Measurements from ENCODE around the gene MAL. TPM values are rescaled to one million over a fixed set of nuclear protein-coding genes. Genes with fewer than 3 reads are reported as not detected.

MAL gene
- total and polyA plus RNA-seq, 2 experiments from 2014 or later, result 0.24 to 0.31 TPM

DNA sequence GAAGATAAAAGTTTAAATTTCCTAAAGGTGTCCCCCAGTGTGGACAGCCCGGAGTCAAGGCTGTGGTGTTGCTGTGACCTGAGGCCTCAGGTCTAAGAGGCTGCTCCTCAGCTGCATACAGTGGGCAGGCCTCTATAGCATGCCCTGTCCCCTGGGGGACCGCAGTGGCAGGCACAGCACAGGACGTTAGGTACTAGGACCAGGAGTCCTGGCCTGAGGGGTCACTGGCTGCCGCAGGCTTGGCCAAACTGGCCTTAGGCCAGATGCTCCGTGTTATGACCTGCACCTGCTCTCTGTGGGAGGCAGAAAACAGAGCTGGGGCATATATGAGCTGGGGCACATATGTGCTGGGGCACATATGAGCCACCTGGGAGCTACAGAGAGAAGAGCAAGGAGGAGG is 21.2 kb upstream of the MAL start:
- no peak overlapping the region for H3K27ac ChIP-seq (ENCODE audit: low read depth)
- H3K4me3 ChIP-seq, result no peak overlapping the region
- DNase-seq (ENCODE audit: low spot score), result no peak
- no peak for TF ChIP-seq EZH2phosphoT487 (IDR thresholded peaks at IDR 0.05; ENCODE audit: unreplicated experiment)
- TF ChIP-seq, protein P1, sequence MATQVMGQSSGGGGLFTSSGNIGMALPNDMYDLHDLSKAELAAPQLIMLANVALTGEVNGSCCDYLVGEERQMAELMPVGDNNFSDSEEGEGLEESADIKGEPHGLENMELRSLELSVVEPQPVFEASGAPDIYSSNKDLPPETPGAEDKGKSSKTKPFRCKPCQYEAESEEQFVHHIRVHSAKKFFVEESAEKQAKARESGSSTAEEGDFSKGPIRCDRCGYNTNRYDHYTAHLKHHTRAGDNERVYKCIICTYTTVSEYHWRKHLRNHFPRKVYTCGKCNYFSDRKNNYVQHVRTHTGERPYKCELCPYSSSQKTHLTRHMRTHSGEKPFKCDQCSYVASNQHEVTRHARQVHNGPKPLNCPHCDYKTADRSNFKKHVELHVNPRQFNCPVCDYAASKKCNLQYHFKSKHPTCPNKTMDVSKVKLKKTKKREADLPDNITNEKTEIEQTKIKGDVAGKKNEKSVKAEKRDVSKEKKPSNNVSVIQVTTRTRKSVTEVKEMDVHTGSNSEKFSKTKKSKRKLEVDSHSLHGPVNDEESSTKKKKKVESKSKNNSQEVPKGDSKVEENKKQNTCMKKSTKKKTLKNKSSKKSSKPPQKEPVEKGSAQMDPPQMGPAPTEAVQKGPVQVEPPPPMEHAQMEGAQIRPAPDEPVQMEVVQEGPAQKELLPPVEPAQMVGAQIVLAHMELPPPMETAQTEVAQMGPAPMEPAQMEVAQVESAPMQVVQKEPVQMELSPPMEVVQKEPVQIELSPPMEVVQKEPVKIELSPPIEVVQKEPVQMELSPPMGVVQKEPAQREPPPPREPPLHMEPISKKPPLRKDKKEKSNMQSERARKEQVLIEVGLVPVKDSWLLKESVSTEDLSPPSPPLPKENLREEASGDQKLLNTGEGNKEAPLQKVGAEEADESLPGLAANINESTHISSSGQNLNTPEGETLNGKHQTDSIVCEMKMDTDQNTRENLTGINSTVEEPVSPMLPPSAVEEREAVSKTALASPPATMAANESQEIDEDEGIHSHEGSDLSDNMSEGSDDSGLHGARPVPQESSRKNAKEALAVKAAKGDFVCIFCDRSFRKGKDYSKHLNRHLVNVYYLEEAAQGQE (IDR thresholded peaks at IDR 0.05; ENCODE audit: unreplicated experiment), result no peak
- no peak for TF ChIP-seq ZNF331 (CRISPR knock-in tag; IDR thresholded peaks at IDR 0.05; ENCODE audit: low read depth)
- TF ChIP-seq NANOG (IDR thresholded peaks at IDR 0.05; ENCODE audit: borderline replicate concordance), result no peak
- no peak for TF ChIP-seq EZH2 (IDR thresholded peaks at IDR 0.05; ENCODE audit: low read depth, unreplicated experiment)
- no peak for TF ChIP-seq STAT1 (IDR thresholded peaks at IDR 0.05; ENCODE audit: unreplicated experiment)
- TF ChIP-seq, protein P2, sequence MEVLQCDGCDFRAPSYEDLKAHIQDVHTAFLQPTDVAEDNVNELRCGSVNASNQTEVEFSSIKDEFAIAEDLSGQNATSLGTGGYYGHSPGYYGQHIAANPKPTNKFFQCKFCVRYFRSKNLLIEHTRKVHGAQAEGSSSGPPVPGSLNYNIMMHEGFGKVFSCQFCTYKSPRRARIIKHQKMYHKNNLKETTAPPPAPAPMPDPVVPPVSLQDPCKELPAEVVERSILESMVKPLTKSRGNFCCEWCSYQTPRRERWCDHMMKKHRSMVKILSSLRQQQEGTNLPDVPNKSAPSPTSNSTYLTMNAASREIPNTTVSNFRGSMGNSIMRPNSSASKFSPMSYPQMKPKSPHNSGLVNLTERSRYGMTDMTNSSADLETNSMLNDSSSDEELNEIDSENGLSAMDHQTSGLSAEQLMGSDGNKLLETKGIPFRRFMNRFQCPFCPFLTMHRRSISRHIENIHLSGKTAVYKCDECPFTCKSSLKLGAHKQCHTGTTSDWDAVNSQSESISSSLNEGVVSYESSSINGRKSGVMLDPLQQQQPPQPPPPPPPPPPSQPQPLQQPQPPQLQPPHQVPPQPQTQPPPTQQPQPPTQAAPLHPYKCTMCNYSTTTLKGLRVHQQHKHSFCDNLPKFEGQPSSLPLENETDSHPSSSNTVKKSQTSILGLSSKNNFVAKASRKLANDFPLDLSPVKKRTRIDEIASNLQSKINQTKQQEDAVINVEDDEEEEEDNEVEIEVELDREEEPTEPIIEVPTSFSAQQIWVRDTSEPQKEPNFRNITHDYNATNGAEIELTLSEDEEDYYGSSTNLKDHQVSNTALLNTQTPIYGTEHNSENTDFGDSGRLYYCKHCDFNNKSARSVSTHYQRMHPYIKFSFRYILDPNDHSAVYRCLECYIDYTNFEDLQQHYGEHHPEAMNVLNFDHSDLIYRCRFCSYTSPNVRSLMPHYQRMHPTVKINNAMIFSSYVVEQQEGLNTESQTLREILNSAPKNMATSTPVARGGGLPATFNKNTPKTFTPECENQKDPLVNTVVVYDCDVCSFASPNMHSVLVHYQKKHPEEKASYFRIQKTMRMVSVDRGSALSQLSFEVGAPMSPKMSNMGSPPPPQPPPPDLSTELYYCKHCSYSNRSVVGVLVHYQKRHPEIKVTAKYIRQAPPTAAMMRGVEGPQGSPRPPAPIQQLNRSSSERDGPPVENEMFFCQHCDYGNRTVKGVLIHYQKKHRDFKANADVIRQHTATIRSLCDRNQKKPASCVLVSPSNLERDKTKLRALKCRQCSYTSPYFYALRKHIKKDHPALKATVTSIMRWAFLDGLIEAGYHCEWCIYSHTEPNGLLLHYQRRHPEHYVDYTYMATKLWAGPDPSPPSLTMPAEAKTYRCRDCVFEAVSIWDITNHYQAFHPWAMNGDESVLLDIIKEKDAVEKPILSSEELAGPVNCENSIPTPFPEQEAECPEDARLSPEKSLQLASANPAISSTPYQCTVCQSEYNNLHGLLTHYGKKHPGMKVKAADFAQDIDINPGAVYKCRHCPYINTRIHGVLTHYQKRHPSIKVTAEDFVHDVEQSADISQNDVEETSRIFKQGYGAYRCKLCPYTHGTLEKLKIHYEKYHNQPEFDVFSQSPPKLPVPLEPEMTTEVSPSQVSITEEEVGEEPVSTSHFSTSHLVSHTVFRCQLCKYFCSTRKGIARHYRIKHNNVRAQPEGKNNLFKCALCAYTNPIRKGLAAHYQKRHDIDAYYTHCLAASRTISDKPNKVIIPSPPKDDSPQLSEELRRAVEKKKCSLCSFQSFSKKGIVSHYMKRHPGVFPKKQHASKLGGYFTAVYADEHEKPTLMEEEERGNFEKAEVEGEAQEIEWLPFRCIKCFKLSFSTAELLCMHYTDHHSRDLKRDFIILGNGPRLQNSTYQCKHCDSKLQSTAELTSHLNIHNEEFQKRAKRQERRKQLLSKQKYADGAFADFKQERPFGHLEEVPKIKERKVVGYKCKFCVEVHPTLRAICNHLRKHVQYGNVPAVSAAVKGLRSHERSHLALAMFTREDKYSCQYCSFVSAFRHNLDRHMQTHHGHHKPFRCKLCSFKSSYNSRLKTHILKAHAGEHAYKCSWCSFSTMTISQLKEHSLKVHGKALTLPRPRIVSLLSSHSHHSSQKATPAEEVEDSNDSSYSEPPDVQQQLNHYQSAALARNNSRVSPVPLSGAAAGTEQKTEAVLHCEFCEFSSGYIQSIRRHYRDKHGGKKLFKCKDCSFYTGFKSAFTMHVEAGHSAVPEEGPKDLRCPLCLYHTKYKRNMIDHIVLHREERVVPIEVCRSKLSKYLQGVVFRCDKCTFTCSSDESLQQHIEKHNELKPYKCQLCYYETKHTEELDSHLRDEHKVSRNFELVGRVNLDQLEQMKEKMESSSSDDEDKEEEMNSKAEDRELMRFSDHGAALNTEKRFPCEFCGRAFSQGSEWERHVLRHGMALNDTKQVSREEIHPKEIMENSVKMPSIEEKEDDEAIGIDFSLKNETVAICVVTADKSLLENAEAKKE (CRISPR knock-in tag; IDR thresholded peaks at IDR 0.05), result no peak
- TF ChIP-seq JUNB (IDR thresholded peaks at IDR 0.05; ENCODE audit: unreplicated experiment), result no peak
- TF ChIP-seq, protein P3, sequence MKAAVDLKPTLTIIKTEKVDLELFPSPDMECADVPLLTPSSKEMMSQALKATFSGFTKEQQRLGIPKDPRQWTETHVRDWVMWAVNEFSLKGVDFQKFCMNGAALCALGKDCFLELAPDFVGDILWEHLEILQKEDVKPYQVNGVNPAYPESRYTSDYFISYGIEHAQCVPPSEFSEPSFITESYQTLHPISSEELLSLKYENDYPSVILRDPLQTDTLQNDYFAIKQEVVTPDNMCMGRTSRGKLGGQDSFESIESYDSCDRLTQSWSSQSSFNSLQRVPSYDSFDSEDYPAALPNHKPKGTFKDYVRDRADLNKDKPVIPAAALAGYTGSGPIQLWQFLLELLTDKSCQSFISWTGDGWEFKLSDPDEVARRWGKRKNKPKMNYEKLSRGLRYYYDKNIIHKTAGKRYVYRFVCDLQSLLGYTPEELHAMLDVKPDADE (IDR thresholded peaks at IDR 0.05), result no peak
- TF ChIP-seq CREB1 (CRISPR knock-in tag; IDR thresholded peaks at IDR 0.05; ENCODE audit: low read depth), result no peak
- H2AFZ ChIP-seq, result peak overlapping the region; percentile 91; the same call in 1 of the 2 replicates
- Mint-ChIP-seq H3K4me1 (peaks cover 30% of the 10 kb centered on the region), H3K36me3 (ENCODE audit: low read depth) (no peaks in the 10 kb centered on the region), H3K4me3 (no peak overlapping the region), H3K27me3 (ENCODE audit: insufficient read depth, low read depth, poor library complexity) (peaks cover 5% of the 10 kb centered on the region), H3K9me3 (no peaks in the 10 kb centered on the region), H3K27ac (no peak overlapping the region)
- H3K79me2 ChIP-seq (replicated peaks; ENCODE audit: insufficient read depth), result no peaks in the 10 kb centered on the region
- no peaks in the 10 kb centered on the region for H3K4me1 ChIP-seq (ENCODE audit: insufficient read depth)
- H4K20me1 ChIP-seq (replicated peaks; ENCODE audit: insufficient read depth), result no peaks in the 10 kb centered on the region
- no peaks in the 10 kb centered on the region for H3F3A ChIP-seq (replicated peaks; ENCODE audit: low read depth)
- H3K4me2 ChIP-seq, result no peak overlapping the region
- peaks cover 4% of the 10 kb centered on the region; the same call in 1 of the 2 replicates for H3K27me3 ChIP-seq (ENCODE audit: insufficient read depth)
- no peaks in the 10 kb centered on the region for H3K36me3 ChIP-seq (ENCODE audit: insufficient read depth)
- no peak; the same call in 2 of the 3 replicates for ATAC-seq
- H3K9me2 ChIP-seq (ENCODE audit: insufficient read depth), result no peaks in the 10 kb centered on the region
